ENCODE data around the gene CSRNP2. TPM values are rescaled to one million over a fixed set of nuclear protein-coding genes. Genes with fewer than 3 reads are reported as not detected.

The CSRNP2 gene
- total and polyA plus RNA-seq, 2 of the 13 experiments (the other 11 are each of a cell fraction or from before 2014, with no cell fraction given) = 4.8 to 7.3 TPM

DNA sequence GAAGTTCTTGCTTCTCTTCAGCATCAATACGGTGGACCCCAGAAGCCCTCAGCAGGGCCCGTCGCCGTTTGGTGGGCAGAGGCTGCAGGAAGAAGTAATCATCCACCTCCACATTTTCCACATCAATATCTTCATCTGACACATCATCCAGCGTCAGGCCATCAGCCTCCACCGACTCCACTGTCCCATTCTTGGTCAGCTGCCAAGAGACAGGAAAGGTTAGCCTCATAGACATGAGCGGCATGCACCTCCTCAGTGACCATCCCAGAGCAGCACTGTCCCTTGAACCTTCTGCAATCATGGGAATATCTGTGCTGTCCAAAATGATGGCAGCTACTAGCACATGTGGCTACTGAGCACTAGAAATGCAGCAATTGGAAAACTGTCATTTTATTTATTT is 15.6 kb downstream of the CSRNP2 start (continued):
- TF ChIP-seq ARNT (IDR thresholded peaks at IDR 0.05) = no peak
- TF ChIP-seq ZNF629 (CRISPR knock-in tag; conservative IDR thresholded peaks at IDR 0.05) = no peak
- TF ChIP-seq ZXDC (CRISPR knock-in tag; IDR thresholded peaks at IDR 0.05) = no peak
- no peak for TF ChIP-seq PAWR (CRISPR knock-in tag; IDR thresholded peaks at IDR 0.05; ENCODE audit: borderline replicate concordance)
- TF ChIP-seq, protein P1, sequence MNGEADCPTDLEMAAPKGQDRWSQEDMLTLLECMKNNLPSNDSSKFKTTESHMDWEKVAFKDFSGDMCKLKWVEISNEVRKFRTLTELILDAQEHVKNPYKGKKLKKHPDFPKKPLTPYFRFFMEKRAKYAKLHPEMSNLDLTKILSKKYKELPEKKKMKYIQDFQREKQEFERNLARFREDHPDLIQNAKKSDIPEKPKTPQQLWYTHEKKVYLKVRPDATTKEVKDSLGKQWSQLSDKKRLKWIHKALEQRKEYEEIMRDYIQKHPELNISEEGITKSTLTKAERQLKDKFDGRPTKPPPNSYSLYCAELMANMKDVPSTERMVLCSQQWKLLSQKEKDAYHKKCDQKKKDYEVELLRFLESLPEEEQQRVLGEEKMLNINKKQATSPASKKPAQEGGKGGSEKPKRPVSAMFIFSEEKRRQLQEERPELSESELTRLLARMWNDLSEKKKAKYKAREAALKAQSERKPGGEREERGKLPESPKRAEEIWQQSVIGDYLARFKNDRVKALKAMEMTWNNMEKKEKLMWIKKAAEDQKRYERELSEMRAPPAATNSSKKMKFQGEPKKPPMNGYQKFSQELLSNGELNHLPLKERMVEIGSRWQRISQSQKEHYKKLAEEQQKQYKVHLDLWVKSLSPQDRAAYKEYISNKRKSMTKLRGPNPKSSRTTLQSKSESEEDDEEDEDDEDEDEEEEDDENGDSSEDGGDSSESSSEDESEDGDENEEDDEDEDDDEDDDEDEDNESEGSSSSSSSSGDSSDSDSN (CRISPR knock-in tag; IDR thresholded peaks at IDR 0.05) = no peak
- TF ChIP-seq KDM5A (IDR thresholded peaks at IDR 0.05; ENCODE audit: borderline replicate concordance, low read length) = no peak
- TF ChIP-seq CREBL2 (CRISPR knock-in tag; IDR thresholded peaks at IDR 0.05; ENCODE audit: borderline replicate concordance) = no peak
- TF ChIP-seq PRPF4 (IDR thresholded peaks at IDR 0.05; ENCODE audit: low read depth, low read length, poor library complexity, severe bottlenecking) = no peak
- TF ChIP-seq, protein P2, sequence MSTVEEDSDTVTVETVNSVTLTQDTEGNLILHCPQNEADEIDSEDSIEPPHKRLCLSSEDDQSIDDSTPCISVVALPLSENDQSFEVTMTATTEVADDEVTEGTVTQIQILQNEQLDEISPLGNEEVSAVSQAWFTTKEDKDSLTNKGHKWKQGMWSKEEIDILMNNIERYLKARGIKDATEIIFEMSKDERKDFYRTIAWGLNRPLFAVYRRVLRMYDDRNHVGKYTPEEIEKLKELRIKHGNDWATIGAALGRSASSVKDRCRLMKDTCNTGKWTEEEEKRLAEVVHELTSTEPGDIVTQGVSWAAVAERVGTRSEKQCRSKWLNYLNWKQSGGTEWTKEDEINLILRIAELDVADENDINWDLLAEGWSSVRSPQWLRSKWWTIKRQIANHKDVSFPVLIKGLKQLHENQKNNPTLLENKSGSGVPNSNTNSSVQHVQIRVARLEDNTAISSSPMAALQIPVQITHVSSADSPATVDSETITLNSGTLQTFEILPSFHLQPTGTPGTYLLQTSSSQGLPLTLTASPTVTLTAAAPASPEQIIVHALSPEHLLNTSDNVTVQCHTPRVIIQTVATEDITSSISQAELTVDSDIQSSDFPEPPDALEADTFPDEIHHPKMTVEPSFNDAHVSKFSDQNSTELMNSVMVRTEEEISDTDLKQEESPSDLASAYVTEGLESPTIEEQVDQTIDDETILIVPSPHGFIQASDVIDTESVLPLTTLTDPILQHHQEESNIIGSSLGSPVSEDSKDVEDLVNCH (CRISPR knock-in tag; IDR thresholded peaks at IDR 0.05) = no peak
- TF ChIP-seq, protein P3, sequence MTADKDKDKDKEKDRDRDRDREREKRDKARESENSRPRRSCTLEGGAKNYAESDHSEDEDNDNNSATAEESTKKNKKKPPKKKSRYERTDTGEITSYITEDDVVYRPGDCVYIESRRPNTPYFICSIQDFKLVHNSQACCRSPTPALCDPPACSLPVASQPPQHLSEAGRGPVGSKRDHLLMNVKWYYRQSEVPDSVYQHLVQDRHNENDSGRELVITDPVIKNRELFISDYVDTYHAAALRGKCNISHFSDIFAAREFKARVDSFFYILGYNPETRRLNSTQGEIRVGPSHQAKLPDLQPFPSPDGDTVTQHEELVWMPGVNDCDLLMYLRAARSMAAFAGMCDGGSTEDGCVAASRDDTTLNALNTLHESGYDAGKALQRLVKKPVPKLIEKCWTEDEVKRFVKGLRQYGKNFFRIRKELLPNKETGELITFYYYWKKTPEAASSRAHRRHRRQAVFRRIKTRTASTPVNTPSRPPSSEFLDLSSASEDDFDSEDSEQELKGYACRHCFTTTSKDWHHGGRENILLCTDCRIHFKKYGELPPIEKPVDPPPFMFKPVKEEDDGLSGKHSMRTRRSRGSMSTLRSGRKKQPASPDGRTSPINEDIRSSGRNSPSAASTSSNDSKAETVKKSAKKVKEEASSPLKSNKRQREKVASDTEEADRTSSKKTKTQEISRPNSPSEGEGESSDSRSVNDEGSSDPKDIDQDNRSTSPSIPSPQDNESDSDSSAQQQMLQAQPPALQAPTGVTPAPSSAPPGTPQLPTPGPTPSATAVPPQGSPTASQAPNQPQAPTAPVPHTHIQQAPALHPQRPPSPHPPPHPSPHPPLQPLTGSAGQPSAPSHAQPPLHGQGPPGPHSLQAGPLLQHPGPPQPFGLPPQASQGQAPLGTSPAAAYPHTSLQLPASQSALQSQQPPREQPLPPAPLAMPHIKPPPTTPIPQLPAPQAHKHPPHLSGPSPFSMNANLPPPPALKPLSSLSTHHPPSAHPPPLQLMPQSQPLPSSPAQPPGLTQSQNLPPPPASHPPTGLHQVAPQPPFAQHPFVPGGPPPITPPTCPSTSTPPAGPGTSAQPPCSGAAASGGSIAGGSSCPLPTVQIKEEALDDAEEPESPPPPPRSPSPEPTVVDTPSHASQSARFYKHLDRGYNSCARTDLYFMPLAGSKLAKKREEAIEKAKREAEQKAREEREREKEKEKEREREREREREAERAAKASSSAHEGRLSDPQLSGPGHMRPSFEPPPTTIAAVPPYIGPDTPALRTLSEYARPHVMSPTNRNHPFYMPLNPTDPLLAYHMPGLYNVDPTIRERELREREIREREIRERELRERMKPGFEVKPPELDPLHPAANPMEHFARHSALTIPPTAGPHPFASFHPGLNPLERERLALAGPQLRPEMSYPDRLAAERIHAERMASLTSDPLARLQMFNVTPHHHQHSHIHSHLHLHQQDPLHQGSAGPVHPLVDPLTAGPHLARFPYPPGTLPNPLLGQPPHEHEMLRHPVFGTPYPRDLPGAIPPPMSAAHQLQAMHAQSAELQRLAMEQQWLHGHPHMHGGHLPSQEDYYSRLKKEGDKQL (CRISPR knock-in tag; IDR thresholded peaks at IDR 0.05; ENCODE audit: low read depth) = no peak
- no peak for TF ChIP-seq TMF1 (CRISPR knock-in tag; IDR thresholded peaks at IDR 0.05; ENCODE audit: low read depth)
- TF ChIP-seq, protein P4, sequence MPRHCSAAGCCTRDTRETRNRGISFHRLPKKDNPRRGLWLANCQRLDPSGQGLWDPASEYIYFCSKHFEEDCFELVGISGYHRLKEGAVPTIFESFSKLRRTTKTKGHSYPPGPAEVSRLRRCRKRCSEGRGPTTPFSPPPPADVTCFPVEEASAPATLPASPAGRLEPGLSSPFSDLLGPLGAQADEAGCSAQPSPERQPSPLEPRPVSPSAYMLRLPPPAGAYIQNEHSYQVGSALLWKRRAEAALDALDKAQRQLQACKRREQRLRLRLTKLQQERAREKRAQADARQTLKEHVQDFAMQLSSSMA (CRISPR knock-in tag; IDR thresholded peaks at IDR 0.05) = no peak
- no peak for TF ChIP-seq ZBTB1 (CRISPR knock-in tag; IDR thresholded peaks at IDR 0.05; ENCODE audit: borderline replicate concordance)

All from HepG2 (cell line).